CD14-positive monocyte (primary cell): ENCODE results near the gene CCDC141. TPM values are rescaled to one million over a fixed set of nuclear protein-coding genes. Genes with fewer than 3 reads are reported as not detected.

Source experiments
- DNase-seq, 3 donors: peaks; one replicate each; pipeline ENCODE4 v3.0.0-alpha.2; 2011 to 2022
- H2AFZ ChIP-seq: 2 replicates; pipeline ENCODE4 v1.6.0; 2012; ENCODE audit warnings: mild to moderate bottlenecking, low read depth, low read length, inconsistent platforms; ENCODE audit not compliant: insufficient read depth, poor library complexity, severe bottlenecking
- H3K27ac ChIP-seq, 2 donors: 1 replicate in 1 of 2; 2 replicates in 1 of 2; pipeline ENCODE4 v1.5.1; 2012 to 2013; ENCODE audit warnings: low read length in 2 of 2, control low read depth in 1 of 2, inconsistent platforms in 1 of 2, low read depth in 1 of 2, mild to moderate bottlenecking in 1 of 2
- H3K27me3 ChIP-seq, 2 donors: one replicate each; pipeline versions ENCODE4 v1.6.0 to v1.6.1; 2011 to 2013; ENCODE audit warnings: low read length in 2 of 2; ENCODE audit not compliant: control insufficient read depth in 2 of 2, insufficient read depth in 2 of 2
- H3K36me3 ChIP-seq, 2 donors: replicated peaks in 1 of 2; 1 replicate in 1 of 2; 2 replicates in 1 of 2; pipeline versions ENCODE4 v1.5.1 to v1.6.1; 2012 to 2013; ENCODE audit warnings: low read length in 2 of 2, control low read depth in 1 of 2, inconsistent platforms in 1 of 2, mild to moderate bottlenecking in 1 of 2; ENCODE audit not compliant: insufficient read depth in 2 of 2, control insufficient read depth in 1 of 2
- H3K4me1 ChIP-seq, 2 donors: 1 replicate in 1 of 2; 2 replicates in 1 of 2; pipeline versions ENCODE4 v1.5.1 to v1.6.1; 2012 to 2013; ENCODE audit warnings: low read length in 2 of 2, control low read depth in 1 of 2, inconsistent platforms in 1 of 2, mild to moderate bottlenecking in 1 of 2, moderate library complexity in 1 of 2; ENCODE audit not compliant: insufficient read depth in 2 of 2, control insufficient read depth in 1 of 2
- H3K4me2 ChIP-seq: replicated peaks from 2 replicates; pipeline ENCODE3; 2012; ENCODE audit warnings: low read length, moderate library complexity, mild to moderate bottlenecking; ENCODE audit not compliant: poor library complexity, severe bottlenecking; ENCODE audit errors: extremely low read depth
- H3K4me3 ChIP-seq, 3 experiments: fragments of 200-600 bp in 1 of 3; sonication (generic) in 1 of 3; replicated peaks in 1 of 3; 1 replicate in 2 of 3; 2 replicates in 1 of 3; pipeline ENCODE4 v1.5.1; 2011 to 2013; ENCODE audit warnings: low read length in 3 of 3, mild to moderate bottlenecking in 3 of 3, control low read depth in 2 of 3, low read depth in 2 of 3, inconsistent platforms in 1 of 3, moderate library complexity in 1 of 3
- H3K79me2 ChIP-seq: 2 replicates; pipeline ENCODE4 v1.6.0; 2012; ENCODE audit warnings: mild to moderate bottlenecking, control low read depth, inconsistent platforms, low read length, moderate library complexity; ENCODE audit not compliant: insufficient read depth
- H3K9ac ChIP-seq: 2 replicates; pipeline ENCODE4 v1.6.0; 2017; ENCODE audit warnings: low read length, mild to moderate bottlenecking; ENCODE audit not compliant: insufficient read depth, poor library complexity, severe bottlenecking
- H3K9me3 ChIP-seq, 2 donors: replicated peaks in 1 of 2; 1 replicate in 1 of 2; 2 replicates in 1 of 2; pipeline versions ENCODE4 v1.5.1 to v1.6.1; 2012 to 2013; ENCODE audit warnings: low read length in 2 of 2, control low read depth in 1 of 2; ENCODE audit not compliant: control insufficient read depth in 1 of 2, insufficient read depth in 1 of 2
- H4K20me1 ChIP-seq: 2 replicates; pipeline ENCODE4 v1.6.0; 2012; ENCODE audit warnings: mild to moderate bottlenecking, low read length, control low read depth, moderate library complexity; ENCODE audit not compliant: insufficient read depth
- H3K27ac Mint-ChIP-seq, 7 donors: one replicate each; pipeline ENCODE4 v1.8.0; 2020; ENCODE audit warnings: mild to moderate bottlenecking in 7 of 7, mixed read lengths in 7 of 7, moderate library complexity in 6 of 7, inconsistent platforms in 2 of 7
- H3K27me3 Mint-ChIP-seq, 3 donors: one replicate each; pipeline ENCODE4 v1.8.0; 2021 to 2022; ENCODE audit warnings: low read depth in 3 of 3, mild to moderate bottlenecking in 3 of 3, mixed read lengths in 3 of 3, moderate library complexity in 3 of 3, inconsistent platforms in 1 of 3
- H3K36me3 Mint-ChIP-seq, 2 donors: one replicate each; pipeline ENCODE4 v1.8.0; 2020; ENCODE audit warnings: mixed read lengths in 2 of 2, inconsistent platforms in 1 of 2, mild to moderate bottlenecking in 1 of 2
- H3K4me1 Mint-ChIP-seq: one replicate; pipeline ENCODE4 v1.8.0; 2020; ENCODE audit warnings: mild to moderate bottlenecking, mixed read lengths
- H3K4me3 Mint-ChIP-seq, 2 donors: one replicate each; pipeline ENCODE4 v1.8.0; 2020; ENCODE audit warnings: mild to moderate bottlenecking in 2 of 2, mixed read lengths in 2 of 2, moderate library complexity in 1 of 2
- H3K9me3 Mint-ChIP-seq, 7 donors: one replicate each; pipeline ENCODE4 v1.8.0; 2020 to 2022; ENCODE audit warnings: mixed read lengths in 7 of 7, mild to moderate bottlenecking in 6 of 7, moderate library complexity in 6 of 7, inconsistent platforms in 2 of 7
- CTCF ChIP-seq: fragments of 200-600 bp; IDR thresholded peaks from one replicate; pipeline ENCODE4 v1.8.0; 2022; ENCODE audit warnings: antibody characterized with exemption, mild to moderate bottlenecking
- WGBS: methylation state at CpG from one replicate; pipeline ENCODE4 v1.1.5; 2013; ENCODE audit warnings: missing lambda C conversion rate; ENCODE audit not compliant: insufficient coverage; 5-methylcytosine and 5-hydroxymethylcytosine counted together
- intact Hi-C, 2 donors: fragments of 100-400 bp; cut with micrococcal nuclease; formaldehyde crosslinking; loops; one replicate each; pipeline versions ENCODE4 v1.15.0 to v1.15.1; 2023
- polyA plus RNA-seq, 3 donors: library from polyadenylated mRNA; depleted of rRNA in 1 of 3; unstranded in 2 of 3; stranded (reverse) in 1 of 3; fragments of 300-500 nt in 2 of 3; fragments of >200 nt in 1 of 3; fragmentation: Illumina TruSeq in 2 of 3; gene quantifications; 1 replicate in 2 of 3; 2 replicates in 1 of 3; pipeline ENCODE4 v1.2.3, GENCODE V29; 2012 to 2021

Gene CCDC141
- polyA plus RNA-seq, 3 donors, result not detected

DNA sequence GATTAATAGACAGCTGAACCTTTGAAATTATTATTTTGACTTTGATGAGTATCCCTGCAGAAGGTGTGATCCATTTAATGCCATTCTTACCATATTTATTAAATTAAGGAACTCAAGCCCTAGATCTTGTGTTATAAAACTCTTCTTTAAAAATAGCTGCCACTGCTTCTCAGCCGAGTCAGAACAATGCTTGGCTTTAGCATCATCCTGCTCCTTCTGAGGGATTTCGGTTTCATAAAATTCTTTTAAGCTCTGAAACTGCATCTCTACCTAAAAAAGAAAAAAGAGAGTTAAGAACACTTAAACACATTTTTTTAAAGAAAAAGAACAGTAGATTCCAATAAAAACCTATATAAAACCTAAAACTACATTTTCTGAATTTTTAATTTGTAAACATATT is 172.1 kb downstream of the CCDC141 start:
- H3K9ac ChIP-seq, result no peak overlapping the region
- no peaks in the 10 kb centered on the region for H3K79me2 ChIP-seq
- no peaks in the 10 kb centered on the region for H3K36me3 Mint-ChIP-seq
- H4K20me1 ChIP-seq, result no peaks in the 10 kb centered on the region
- H3K27me3 ChIP-seq, result no peaks in the 10 kb centered on the region
- TF ChIP-seq CTCF, result no peak
- H3K27ac Mint-ChIP-seq, result no peak overlapping the region
- no peak overlapping the region for H3K27ac ChIP-seq
- H3K4me3 Mint-ChIP-seq, result no peak overlapping the region
- H3K36me3 ChIP-seq, result no peaks in the 10 kb centered on the region
- no peaks in the 10 kb centered on the region for H3K4me1 ChIP-seq
- no peaks in the 10 kb centered on the region for H3K9me3 ChIP-seq
- peaks cover 0 to 9% (median 0%) of the 10 kb centered on the region in 3 donors for H3K27me3 Mint-ChIP-seq
- peaks cover 0 to 2% (median 0%) of the 10 kb centered on the region in 7 donors for H3K9me3 Mint-ChIP-seq
- intact Hi-C loops, result no loop called here
- H3K4me2 ChIP-seq, result no peak overlapping the region
- no peak overlapping the region for H3K4me3 ChIP-seq
- H2AFZ ChIP-seq, result no peak overlapping the region
- no peak for DNase-seq
- no peaks in the 10 kb centered on the region for H3K4me1 Mint-ChIP-seq
- no CpG with 5 or more reads among the region's 2 CpGs for WGBS

- WGBS, result 81% methylated on average over 6 of the region's 8 CpGs
- Histone ChIP-seq H3K4me2 (no peak overlapping the region), H3K36me3 (no peaks in the 10 kb centered on the region)
These were observed 175.3 kb downstream of the CCDC141 start for GRCh38 chr2:178874529-178875240.

More at GRCh38 chr2:178874529-178875240, 175.3 kb downstream of the CCDC141 start:
- H4K20me1 ChIP-seq, result no peaks in the 10 kb centered on the region
- H3K4me3 Mint-ChIP-seq, result no peak overlapping the region
- H3K27me3 ChIP-seq, result no peaks in the 10 kb centered on the region
- intact Hi-C loops, result no loop called here
- no peaks in the 10 kb centered on the region for H3K9me3 ChIP-seq
- H3K9me3 Mint-ChIP-seq, result peaks cover 0 to 3% (median 0%) of the 10 kb centered on the region in 7 donors
- no peak for DNase-seq
- no peak for TF ChIP-seq CTCF
- H3K27me3 Mint-ChIP-seq, result peaks cover 0 to 9% (median 0%) of the 10 kb centered on the region in 3 donors
- no peaks in the 10 kb centered on the region for H3K79me2 ChIP-seq
- no peaks in the 10 kb centered on the region for H3K4me1 ChIP-seq
- H2AFZ ChIP-seq, result no peak overlapping the region
- H3K4me3 ChIP-seq, result no peak overlapping the region
- no peaks in the 10 kb centered on the region for H3K4me1 Mint-ChIP-seq
- no peak overlapping the region for H3K9ac ChIP-seq
- H3K36me3 Mint-ChIP-seq, result no peaks in the 10 kb centered on the region
- no peak overlapping the region for H3K27ac ChIP-seq
- no peak overlapping the region for H3K27ac Mint-ChIP-seq
